NCI-H748 (cell line): ENCODE data around the gene TOGARAM2.
A peak's percentile ranks its signal among the peaks of the same experiment; 100 is the strongest.

Source experiments
- DNase-seq: peaks from one replicate; lab custom pipeline; 2025; ENCODE audit not compliant: unreplicated experiment; lab: John Stamatoyannopoulos, UW

The TOGARAM2 gene

GRCh38 chr2:29053223-29053622 is 72.1 kb downstream of the TOGARAM2 start:
- no peak for DNase-seq

GRCh38 chr2:29053670-29054400 is 72.7 kb downstream of the TOGARAM2 start:
- no peak for DNase-seq

- no peak for DNase-seq
Observed at GRCh38 chr2:29054430-29054829, 73.3 kb downstream of the TOGARAM2 start.

- DNase-seq: no peak
Observed at GRCh38 chr2:29055601-29056000, 74.5 kb downstream of the TOGARAM2 start.

GRCh38 chr2:29056452-29056851 is 75.4 kb downstream of the TOGARAM2 start:
- no peak for DNase-seq

GRCh38 chr2:29057006-29057405 is 75.9 kb downstream of the TOGARAM2 start:
- no peak for DNase-seq

GRCh38 chr2:29059624-29060023 is 78.5 kb downstream of the TOGARAM2 start:
- DNase-seq: no peak

GRCh38 chr2:29060441-29060840 is 79.3 kb downstream of the TOGARAM2 start:
- no peak for DNase-seq

GRCh38 chr2:29061176-29061575 is 80.1 kb downstream of the TOGARAM2 start:
- DNase-seq: no peak

- no peak for DNase-seq
Observed at GRCh38 chr2:29061616-29062015, 80.5 kb downstream of the TOGARAM2 start.

- DNase-seq: no peak
Observed at GRCh38 chr2:29062371-29062770, 81.3 kb downstream of the TOGARAM2 start.

- DNase-seq: no peak
Observed at GRCh38 chr2:29063056-29063455, 82.0 kb downstream of the TOGARAM2 start.

- DNase-seq: no peak
Observed at GRCh38 chr2:29063646-29064345, 82.7 kb downstream of the TOGARAM2 start.

GRCh38 chr2:29064346-29064715 is 83.2 kb downstream of the TOGARAM2 start:
- DNase-seq: no peak

GRCh38 chr2:29064746-29065067 is 83.6 kb downstream of the TOGARAM2 start:
- no peak for DNase-seq

GRCh38 chr2:29065068-29065811 is 84.1 kb downstream of the TOGARAM2 start:
- DNase-seq: no peak

- DNase-seq: no peak
Observed at GRCh38 chr2:29066271-29066860, 85.3 kb downstream of the TOGARAM2 start.

- DNase-seq: no peak
Observed at GRCh38 chr2:29066997-29067605, 86.0 kb downstream of the TOGARAM2 start.

GRCh38 chr2:29068513-29068912 is 87.4 kb downstream of the TOGARAM2 start:
- DNase-seq: peak; percentile 10

- DNase-seq: no peak
Observed at GRCh38 chr2:29070526-29070925, 89.4 kb downstream of the TOGARAM2 start.
